Occipital lobe (tissue), 2 donors: ENCODE results near the gene HOXB9. TPM values are rescaled to one million over a fixed set of nuclear protein-coding genes. Genes with fewer than 3 reads are reported as not detected.
A peak's percentile ranks its signal among the peaks of the same experiment; 100 is the strongest.

Experiments
- DNase-seq: peaks from one replicate; lab custom pipeline; 2025; lab: John Stamatoyannopoulos, UW
- total RNA-seq: library from RNA; depleted of rRNA; stranded (reverse); fragments of >200 nt; gene quantifications from one replicate; pipeline ENCODE4 v1.2.3, GENCODE V29; 2014

The HOXB9 gene
- total RNA-seq, result not detected

- DNase-seq, result no peak
Measured at GRCh38 chr17:48626245-48627117, at the start of gene HOXB9. HOXB9 (minus strand) TSS chr17:48626358; CDS start chr17:48626269, 89 bp downstream.

- DNase-seq, result no peak
Measured at GRCh38 chr17:48672340-48672739, 46.2 kb upstream of the HOXB9 start.

GRCh38 chr17:48671697-48672171 is 45.6 kb upstream of the HOXB9 start:
- peak; percentile 56 for DNase-seq

- no peak for DNase-seq
Measured at GRCh38 chr17:48663134-48663924, 37.2 kb upstream of the HOXB9 start.

GRCh38 chr17:48655913-48656312 is 29.8 kb upstream of the HOXB9 start:
- DNase-seq, result no peak

GRCh38 chr17:48649741-48650140 is 23.6 kb upstream of the HOXB9 start:
- DNase-seq, result no peak

- DNase-seq, result no peak
Measured at GRCh38 chr17:48647963-48648245, 21.7 kb upstream of the HOXB9 start.

GRCh38 chr17:48647103-48647962 is 21.2 kb upstream of the HOXB9 start:
- DNase-seq, result no peak

- no peak for DNase-seq
Measured at GRCh38 chr17:48646183-48647102, 20.3 kb upstream of the HOXB9 start.

- no peak for DNase-seq
Measured at GRCh38 chr17:48645639-48646182, 19.6 kb upstream of the HOXB9 start.

- DNase-seq, result no peak
Measured at GRCh38 chr17:48644910-48645557, 18.9 kb upstream of the HOXB9 start.

GRCh38 chr17:48644159-48644558 is 18.0 kb upstream of the HOXB9 start:
- no peak for DNase-seq

- no peak for DNase-seq
Measured at GRCh38 chr17:48643697-48644012, 17.5 kb upstream of the HOXB9 start.

GRCh38 chr17:48642843-48643696 is 16.9 kb upstream of the HOXB9 start:
- DNase-seq, result no peak

- no peak for DNase-seq
Measured at GRCh38 chr17:48642059-48642842, 16.1 kb upstream of the HOXB9 start.

- no peak for DNase-seq
Measured at GRCh38 chr17:48641541-48642058, 15.4 kb upstream of the HOXB9 start.

GRCh38 chr17:48640858-48641180 is 14.7 kb upstream of the HOXB9 start:
- no peak for DNase-seq
